Ovary (tissue), 9 donors: ENCODE measurements around the gene PRSS38. TPM values are rescaled to one million over a fixed set of nuclear protein-coding genes. Genes with fewer than 3 reads are reported as not detected.

Source experiments
- DNase-seq, 5 donors: peaks; one replicate each; pipeline ENCODE4 v3.0.0-alpha.2; 2019 to 2020
- H3K27ac ChIP-seq, 2 donors: fragments of 200-600 bp; one replicate each; pipeline versions ENCODE4 v1.5.1 to v1.8.0; 2019 to 2022
- H3K27me3 ChIP-seq: fragments of 200-600 bp; one replicate; pipeline ENCODE4 v1.8.0; 2022
- H3K36me3 ChIP-seq: fragments of 200-600 bp; sonication (generic); one replicate; pipeline ENCODE4 v1.5.1; 2019
- H3K4me1 ChIP-seq: one replicate; pipeline ENCODE4 v1.8.1; 2013; ENCODE audit warnings: mild to moderate bottlenecking, moderate library complexity; ENCODE audit not compliant: insufficient read depth
- H3K4me3 ChIP-seq: fragments of 200-600 bp; sonication (generic); one replicate; pipeline ENCODE4 v1.5.1; 2017
- H3K9me3 ChIP-seq, 2 donors: fragments of 200-600 bp in 1 of 2; sonication (generic) in 1 of 2; one replicate each; pipeline versions ENCODE4 v1.5.1 to v1.8.1; 2013 to 2019; ENCODE audit warnings: mild to moderate bottlenecking in 1 of 2, moderate library complexity in 1 of 2
- EP300 ChIP-seq: sonication (generic); formaldehyde crosslinking; IDR thresholded peaks from one replicate; pipeline ENCODE4 v1.6.1; 2017; ENCODE audit warnings: antibody characterized with exemption
- POLR2A ChIP-seq: fragments of 450-650 bp; IDR thresholded peaks from one replicate; pipeline ENCODE4 v1.6.1; 2017; ENCODE audit warnings: antibody characterized with exemption, mild to moderate bottlenecking, moderate library complexity
- WGBS, 3 donors: extraction: QIAGEN DNeasy Blood & Tissue Kit in 1 of 3; methylation state at CpG; one replicate each; pipeline versions ENCODE4 v1.1.5 to v1.1.7; 2013 to 2017; 5-methylcytosine and 5-hydroxymethylcytosine counted together
- intact Hi-C, 4 donors: fragments of 100-400 bp; cut with DNase I; formaldehyde crosslinking; loops; one replicate each; pipeline versions ENCODE4 v1.11.0 to v1.15.1; 2022 to 2023
- polyA plus RNA-seq, 2 donors: library from polyadenylated mRNA; stranded (reverse); fragments of 200-250 nt in 1 of 2; fragments of 350-450 nt in 1 of 2; fragmentation: Illumina TruSeq in 1 of 2; extraction: RNeasy Lipid Tissue Mini Kit (QIAGEN cat#74804) in 1 of 2; gene quantifications; one replicate each; pipeline ENCODE4 v1.2.3, GENCODE V29; 2013 to 2014
- total RNA-seq, 7 donors: library from RNA; depleted of rRNA in 2 of 7; stranded (reverse); fragments of >200 nt in 2 of 7; fragmentation: NEBNext Ultra II Directional in 3 of 7; extraction: Animal tissue kit (Norgen Biotek cat#: 25700) in 3 of 7; gene quantifications; one replicate each; pipeline versions ENCODE4 v1.1.0 to v1.2.4, GENCODE V29; 2016 to 2023
- TF ChIP-seq, protein P1 (sequence below), 3 donors: fragments of 450-650 bp in 2 of 3; fragments of 200-600 bp in 1 of 3; IDR thresholded peaks; one replicate each; pipeline versions ENCODE4 v1.5.1 to v1.8.0; 2016 to 2022; ENCODE audit warnings: antibody characterized with exemption in 3 of 3, mild to moderate bottlenecking in 1 of 3
- donor health status: DM: no; HTN: no; CAD: no; lungs with moderate emphysema.
- donor health status: DM: no; HTN: no; CAD: no.
- donor health status: Bipolar disorder and iron deficiency.
- donor health status: DM: yes; HTN: yes; CAD: no.
- donor health status: DM: no; HTN: no; CAD: no.
- donor health status: DM: yes; HTN: yes; CAD: no.

The PRSS38 gene
- total and polyA plus RNA-seq, 9 donors = not detected

DNA sequence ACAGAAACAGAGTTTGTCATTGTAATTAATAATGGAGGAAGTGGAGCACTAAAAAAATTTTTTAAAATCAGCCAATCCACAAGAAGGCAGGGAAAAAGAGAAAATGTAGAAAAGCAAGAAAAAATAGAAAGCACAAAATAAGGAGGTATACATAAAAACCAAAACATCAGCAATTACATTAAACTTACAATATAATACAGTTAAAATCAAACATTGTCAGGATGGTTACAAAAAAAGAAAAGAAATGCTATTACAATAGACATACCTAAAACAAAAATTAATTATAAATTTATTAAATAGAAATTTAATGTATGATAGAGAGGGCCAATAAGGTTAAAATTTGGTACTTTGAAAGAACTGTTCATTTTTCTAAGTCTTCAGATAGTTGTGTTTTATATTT lies 38.7 kb downstream of the PRSS38 start:
- Histone ChIP-seq H3K4me1 (no peaks in the 10 kb centered on the region), H3K9me3 (no peaks in the 10 kb centered on the region), H3K4me3 (no peak overlapping the region), H3K27me3 (no peaks in the 10 kb centered on the region), H3K27ac (no peak overlapping the region), H3K36me3 (no peaks in the 10 kb centered on the region)
- intact Hi-C loops = no loop called here
- no peak for TF ChIP-seq POLR2A
- TF ChIP-seq EP300 = no peak
- TF ChIP-seq, protein P1, sequence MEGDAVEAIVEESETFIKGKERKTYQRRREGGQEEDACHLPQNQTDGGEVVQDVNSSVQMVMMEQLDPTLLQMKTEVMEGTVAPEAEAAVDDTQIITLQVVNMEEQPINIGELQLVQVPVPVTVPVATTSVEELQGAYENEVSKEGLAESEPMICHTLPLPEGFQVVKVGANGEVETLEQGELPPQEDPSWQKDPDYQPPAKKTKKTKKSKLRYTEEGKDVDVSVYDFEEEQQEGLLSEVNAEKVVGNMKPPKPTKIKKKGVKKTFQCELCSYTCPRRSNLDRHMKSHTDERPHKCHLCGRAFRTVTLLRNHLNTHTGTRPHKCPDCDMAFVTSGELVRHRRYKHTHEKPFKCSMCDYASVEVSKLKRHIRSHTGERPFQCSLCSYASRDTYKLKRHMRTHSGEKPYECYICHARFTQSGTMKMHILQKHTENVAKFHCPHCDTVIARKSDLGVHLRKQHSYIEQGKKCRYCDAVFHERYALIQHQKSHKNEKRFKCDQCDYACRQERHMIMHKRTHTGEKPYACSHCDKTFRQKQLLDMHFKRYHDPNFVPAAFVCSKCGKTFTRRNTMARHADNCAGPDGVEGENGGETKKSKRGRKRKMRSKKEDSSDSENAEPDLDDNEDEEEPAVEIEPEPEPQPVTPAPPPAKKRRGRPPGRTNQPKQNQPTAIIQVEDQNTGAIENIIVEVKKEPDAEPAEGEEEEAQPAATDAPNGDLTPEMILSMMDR (IDR thresholded peaks at IDR 0.05) = no peak
- no peak for DNase-seq

DNA sequence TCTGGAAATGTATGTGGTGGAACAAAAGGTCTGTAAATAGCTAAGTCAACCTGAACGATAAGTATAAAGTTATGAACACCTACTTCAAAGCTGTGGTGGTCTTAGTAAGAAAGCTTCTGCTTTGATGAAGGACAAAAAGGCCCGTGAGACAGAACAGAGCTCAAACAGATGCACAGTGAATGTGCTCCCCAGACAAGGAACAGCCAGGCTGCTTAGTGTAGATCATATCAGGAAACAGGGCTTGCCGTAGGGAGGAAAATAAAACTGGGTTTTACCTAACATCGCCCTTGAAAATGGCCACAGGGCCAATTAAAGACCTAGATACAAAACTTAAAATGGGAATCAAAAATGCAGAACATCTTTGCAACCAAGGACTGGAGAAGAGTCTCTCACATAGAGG lies 40.2 kb downstream of the PRSS38 start:
- WGBS, 3 donors = 68 to 79% (median 68%) methylated on average over 4 of the region's 4 CpGs
- TF ChIP-seq, protein P1 (IDR thresholded peaks at IDR 0.05) = no peak
- no peak for TF ChIP-seq POLR2A
- no peak for TF ChIP-seq EP300
- intact Hi-C loops = no loop called here

DNA sequence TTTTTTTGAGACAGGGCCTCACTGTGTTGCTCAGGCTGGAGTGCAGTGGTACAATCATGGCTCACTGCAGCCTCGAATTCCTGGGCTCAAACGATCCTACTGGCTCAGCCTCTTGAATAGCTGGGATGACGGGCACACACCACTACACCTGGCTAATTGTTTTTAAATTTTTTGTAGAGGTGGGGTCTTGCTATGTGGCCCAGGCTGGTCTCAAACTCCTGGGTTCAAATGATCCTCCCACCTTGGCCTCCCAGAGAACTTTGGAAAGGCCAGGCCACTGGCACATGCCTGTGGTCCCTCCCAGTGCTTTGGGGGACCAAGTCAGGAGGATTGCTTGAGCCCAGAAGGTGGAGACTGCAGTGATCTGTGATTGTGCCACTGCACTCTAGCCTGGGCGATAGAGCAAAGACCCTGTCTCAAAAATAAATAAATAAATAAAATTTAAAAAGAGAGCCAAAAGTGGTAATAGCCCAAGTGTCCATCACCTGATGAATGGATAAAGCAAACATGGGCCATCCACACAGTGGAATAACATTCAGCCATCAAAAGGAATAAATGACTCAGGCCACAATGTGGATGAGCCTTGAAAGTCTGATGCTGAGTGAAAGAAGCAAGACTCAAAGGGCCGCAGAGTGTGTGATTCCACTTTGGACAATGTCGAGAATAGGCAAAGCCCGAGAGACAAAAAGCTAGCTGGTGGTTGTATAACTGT lies 40.8 kb downstream of the PRSS38 start:
- no peak for DNase-seq
- no peaks in the 10 kb centered on the region for H3K9me3 ChIP-seq
- no peaks in the 10 kb centered on the region for H3K27me3 ChIP-seq
- H3K27ac ChIP-seq = no peak overlapping the region
- no peaks in the 10 kb centered on the region for H3K4me1 ChIP-seq
- H3K36me3 ChIP-seq = no peaks in the 10 kb centered on the region
- intact Hi-C loops = no loop called here
- no peak for TF ChIP-seq EP300
- TF ChIP-seq POLR2A = no peak
- TF ChIP-seq, protein P1 (IDR thresholded peaks at IDR 0.05) = no peak
- H3K4me3 ChIP-seq = no peak overlapping the region
- 85 to 88% (median 87%) methylated on average over 7 of the region's 7 CpGs for WGBS, 3 donors

More for the DNA sequence above, 40.2 kb downstream of the PRSS38 start:
- H3K4me3 ChIP-seq = no peak overlapping the region
- H3K36me3 ChIP-seq = no peaks in the 10 kb centered on the region
- H3K4me1 ChIP-seq = no peaks in the 10 kb centered on the region
- DNase-seq = no peak
- no peak overlapping the region for H3K27ac ChIP-seq
- H3K27me3 ChIP-seq = no peaks in the 10 kb centered on the region
- no peaks in the 10 kb centered on the region for H3K9me3 ChIP-seq

DNA sequence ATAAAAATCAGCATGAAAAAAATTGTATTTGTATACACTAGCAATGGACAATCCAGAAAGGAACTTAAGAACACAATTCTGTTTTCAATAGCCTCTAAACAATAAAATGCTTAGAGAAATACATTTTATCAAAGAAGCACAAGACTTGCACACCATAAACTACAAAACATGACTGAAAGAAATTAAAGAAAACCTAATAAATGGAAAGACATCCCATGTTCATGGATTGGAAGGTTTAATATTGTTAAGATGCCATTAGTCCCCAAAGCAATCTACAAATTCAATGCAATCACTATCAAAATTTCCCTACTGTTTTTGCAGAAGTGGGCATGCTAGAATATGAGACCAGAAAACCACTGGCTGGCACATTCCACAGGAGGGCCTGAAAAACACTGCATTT lies 49.4 kb downstream of the PRSS38 start:
- Histone ChIP-seq H3K27ac (no peak overlapping the region), H3K27me3 (no peaks in the 10 kb centered on the region), H3K4me3 (no peak overlapping the region), H3K9me3 (no peaks in the 10 kb centered on the region), H3K4me1 (no peaks in the 10 kb centered on the region), H3K36me3 (no peaks in the 10 kb centered on the region)
- TF ChIP-seq EP300 = no peak
- TF ChIP-seq, protein P1 (IDR thresholded peaks at IDR 0.05) = no peak
- no peak for TF ChIP-seq POLR2A
- intact Hi-C loops = no loop called here
- DNase-seq = no peak
